Measurements from ENCODE around the gene PRKN. TPM values are rescaled to one million over a fixed set of nuclear protein-coding genes. Genes with fewer than 3 reads are reported as not detected.

PRKN gene
- total RNA-seq, 1 donor from 2014 or later, result 5.1 TPM

GRCh38 chr6:161973064-161973463 lies 754.5 kb downstream of the PRKN start:
- Mint-ChIP-seq H3K4me3 (ENCODE audit: unreplicated experiment) (no peak overlapping the region), H3K36me3 (ENCODE audit: low read depth, unreplicated experiment) (no peaks in the 10 kb centered on the region), H3K27me3 (ENCODE audit: unreplicated experiment) (no peaks in the 10 kb centered on the region), H3K27ac (ENCODE audit: unreplicated experiment) (no peak overlapping the region), H3K9me3 (ENCODE audit: unreplicated experiment) (no peaks in the 10 kb centered on the region), H3K4me1 (ENCODE audit: unreplicated experiment) (no peaks in the 10 kb centered on the region)
- TF ChIP-seq CTCF (IDR thresholded peaks at IDR 0.05; ENCODE audit: unreplicated experiment), result no peak
- no peak for DNase-seq (ENCODE audit: low spot score)

DNA sequence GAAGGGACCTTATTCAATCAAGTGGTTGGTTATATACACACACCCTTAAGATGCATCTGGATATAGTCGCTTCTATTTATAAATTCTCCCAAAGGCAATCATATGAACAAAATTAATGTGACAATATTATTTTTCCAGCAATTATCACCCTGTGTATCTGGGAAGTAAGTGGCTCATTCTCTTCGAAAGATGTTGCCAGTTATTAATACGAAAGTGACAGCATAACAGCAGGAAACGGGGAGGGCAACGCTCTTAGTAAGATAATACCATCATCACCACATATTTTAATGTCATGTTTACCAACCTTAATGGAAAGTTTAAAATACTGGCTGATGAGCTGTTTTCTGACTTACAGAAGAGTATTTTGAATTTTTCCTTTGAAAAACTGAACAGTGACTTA lies 756.5 kb downstream of the PRKN start:
- H3K4me1 Mint-ChIP-seq (ENCODE audit: unreplicated experiment), result no peaks in the 10 kb centered on the region
- H3K27ac Mint-ChIP-seq (ENCODE audit: unreplicated experiment), result no peak overlapping the region
- no peak for DNase-seq (ENCODE audit: low spot score)
- no peak overlapping the region for H3K4me3 Mint-ChIP-seq (ENCODE audit: unreplicated experiment)
- no peaks in the 10 kb centered on the region for H3K9me3 Mint-ChIP-seq (ENCODE audit: unreplicated experiment)
- H3K36me3 Mint-ChIP-seq (ENCODE audit: low read depth, unreplicated experiment), result no peaks in the 10 kb centered on the region
- no peaks in the 10 kb centered on the region for H3K27me3 Mint-ChIP-seq (ENCODE audit: unreplicated experiment)
- TF ChIP-seq CTCF (IDR thresholded peaks at IDR 0.05; ENCODE audit: unreplicated experiment), result no peak

DNA sequence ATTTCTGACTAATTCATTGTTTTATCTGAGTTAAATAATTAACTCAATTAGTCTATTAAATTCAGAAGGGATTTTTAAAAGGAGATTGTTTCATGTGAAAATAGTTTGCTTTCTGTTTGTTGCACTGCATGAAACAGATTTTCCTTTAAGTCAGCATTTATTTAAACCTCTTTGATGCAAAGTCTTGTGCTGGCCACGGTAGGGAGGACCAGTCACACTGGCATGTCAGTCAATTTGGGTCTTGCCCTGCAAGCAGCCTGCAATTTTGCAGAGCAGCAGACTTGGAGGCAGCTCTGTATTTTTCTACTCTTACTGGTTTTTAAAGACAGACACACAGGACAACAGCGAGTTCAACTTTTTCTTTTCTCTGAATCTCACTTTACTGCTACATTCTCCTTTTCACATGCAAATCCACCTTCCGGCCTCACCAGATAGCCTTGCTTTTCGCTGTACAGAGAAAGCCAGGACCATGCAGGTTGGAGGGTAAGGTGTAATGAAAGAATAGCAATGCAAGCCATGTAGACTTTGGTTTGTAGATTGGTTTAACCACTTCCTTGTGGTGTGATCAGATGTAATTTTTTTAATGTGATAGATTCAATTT lies 763.8 kb downstream of the PRKN start:
- Mint-ChIP-seq H3K4me1 (ENCODE audit: unreplicated experiment) (no peaks in the 10 kb centered on the region), H3K27ac (ENCODE audit: unreplicated experiment) (no peak overlapping the region), H3K4me3 (ENCODE audit: unreplicated experiment) (no peak overlapping the region), H3K27me3 (ENCODE audit: unreplicated experiment) (no peaks in the 10 kb centered on the region), H3K36me3 (ENCODE audit: low read depth, unreplicated experiment) (no peaks in the 10 kb centered on the region), H3K9me3 (ENCODE audit: unreplicated experiment) (no peaks in the 10 kb centered on the region)
- no peak for DNase-seq (ENCODE audit: low spot score)
- TF ChIP-seq CTCF (IDR thresholded peaks at IDR 0.05; ENCODE audit: unreplicated experiment), result no peak

- no peak for DNase-seq (ENCODE audit: low spot score)
- H3K4me1 Mint-ChIP-seq (ENCODE audit: unreplicated experiment), result no peaks in the 10 kb centered on the region
- no peaks in the 10 kb centered on the region for H3K27me3 Mint-ChIP-seq (ENCODE audit: unreplicated experiment)
- H3K27ac Mint-ChIP-seq (ENCODE audit: unreplicated experiment), result no peak overlapping the region
- H3K9me3 Mint-ChIP-seq (ENCODE audit: unreplicated experiment), result no peaks in the 10 kb centered on the region
- no peak overlapping the region for H3K4me3 Mint-ChIP-seq (ENCODE audit: unreplicated experiment)
- no peak for TF ChIP-seq CTCF (IDR thresholded peaks at IDR 0.05; ENCODE audit: unreplicated experiment)
- no peaks in the 10 kb centered on the region for H3K36me3 Mint-ChIP-seq (ENCODE audit: low read depth, unreplicated experiment)
Measured at GRCh38 chr6:161963181-161963580, 764.4 kb downstream of the PRKN start.

GRCh38 chr6:161961796-161962195 lies 765.8 kb downstream of the PRKN start:
- TF ChIP-seq CTCF (IDR thresholded peaks at IDR 0.05; ENCODE audit: unreplicated experiment), result no peak
- H3K9me3 Mint-ChIP-seq (ENCODE audit: unreplicated experiment), result no peaks in the 10 kb centered on the region
- no peak overlapping the region for H3K27ac Mint-ChIP-seq (ENCODE audit: unreplicated experiment)
- no peak for DNase-seq (ENCODE audit: low spot score)
- H3K36me3 Mint-ChIP-seq (ENCODE audit: low read depth, unreplicated experiment), result no peaks in the 10 kb centered on the region
- no peak overlapping the region for H3K4me3 Mint-ChIP-seq (ENCODE audit: unreplicated experiment)
- H3K4me1 Mint-ChIP-seq (ENCODE audit: unreplicated experiment), result no peaks in the 10 kb centered on the region
- H3K27me3 Mint-ChIP-seq (ENCODE audit: unreplicated experiment), result no peaks in the 10 kb centered on the region
